Endothelial cell (in vitro differentiated cells): ENCODE measurements around the gene GRK6. TPM values are rescaled to one million over a fixed set of nuclear protein-coding genes. Genes with fewer than 3 reads are reported as not detected.

Experiments
- DNase-seq: peaks from one replicate; pipeline ENCODE4 v3.0.0; 2021; ENCODE audit warnings: low spot score
- H3K27ac Mint-ChIP-seq: one replicate; pipeline ENCODE4 v1.8.0; 2021; ENCODE audit warnings: mixed read lengths, inconsistent platforms; ENCODE audit not compliant: unreplicated experiment
- H3K27me3 Mint-ChIP-seq: one replicate; pipeline ENCODE4 v1.8.0; 2021; ENCODE audit warnings: mild to moderate bottlenecking, moderate library complexity, mixed read lengths, inconsistent platforms; ENCODE audit not compliant: unreplicated experiment
- H3K36me3 Mint-ChIP-seq: one replicate; pipeline ENCODE4 v1.8.0; 2021; ENCODE audit warnings: mild to moderate bottlenecking, low read depth, mixed read lengths, inconsistent platforms; ENCODE audit not compliant: unreplicated experiment
- H3K4me1 Mint-ChIP-seq: one replicate; pipeline ENCODE4 v1.8.0; 2021; ENCODE audit warnings: mild to moderate bottlenecking, mixed read lengths, inconsistent platforms; ENCODE audit not compliant: unreplicated experiment
- H3K4me3 Mint-ChIP-seq: one replicate; pipeline ENCODE4 v1.8.0; 2021; ENCODE audit warnings: mild to moderate bottlenecking, mixed read lengths, inconsistent platforms; ENCODE audit not compliant: unreplicated experiment
- H3K9me3 Mint-ChIP-seq: one replicate; pipeline ENCODE4 v1.8.0; 2021; ENCODE audit warnings: mixed read lengths, inconsistent platforms; ENCODE audit not compliant: unreplicated experiment
- total RNA-seq: library from RNA; stranded (reverse); fragmentation: NEBNext Ultra II Directional; extraction: Animal tissue kit (Norgen Biotek cat#: 25700); gene quantifications from one replicate; pipeline ENCODE4 v1.2.1, GENCODE V29; 2021; ENCODE audit not compliant: unreplicated experiment
- TF ChIP-seq, protein P1 (sequence below): fragments of 200-600 bp; sonication (generic); IDR thresholded peaks from one replicate; pipeline ENCODE4 v1.5.0; 2021; ENCODE audit warnings: antibody characterized with exemption; ENCODE audit not compliant: unreplicated experiment

Gene GRK6
- total RNA-seq, 1 donor from 2014 or later, result 33.1 TPM

DNA sequence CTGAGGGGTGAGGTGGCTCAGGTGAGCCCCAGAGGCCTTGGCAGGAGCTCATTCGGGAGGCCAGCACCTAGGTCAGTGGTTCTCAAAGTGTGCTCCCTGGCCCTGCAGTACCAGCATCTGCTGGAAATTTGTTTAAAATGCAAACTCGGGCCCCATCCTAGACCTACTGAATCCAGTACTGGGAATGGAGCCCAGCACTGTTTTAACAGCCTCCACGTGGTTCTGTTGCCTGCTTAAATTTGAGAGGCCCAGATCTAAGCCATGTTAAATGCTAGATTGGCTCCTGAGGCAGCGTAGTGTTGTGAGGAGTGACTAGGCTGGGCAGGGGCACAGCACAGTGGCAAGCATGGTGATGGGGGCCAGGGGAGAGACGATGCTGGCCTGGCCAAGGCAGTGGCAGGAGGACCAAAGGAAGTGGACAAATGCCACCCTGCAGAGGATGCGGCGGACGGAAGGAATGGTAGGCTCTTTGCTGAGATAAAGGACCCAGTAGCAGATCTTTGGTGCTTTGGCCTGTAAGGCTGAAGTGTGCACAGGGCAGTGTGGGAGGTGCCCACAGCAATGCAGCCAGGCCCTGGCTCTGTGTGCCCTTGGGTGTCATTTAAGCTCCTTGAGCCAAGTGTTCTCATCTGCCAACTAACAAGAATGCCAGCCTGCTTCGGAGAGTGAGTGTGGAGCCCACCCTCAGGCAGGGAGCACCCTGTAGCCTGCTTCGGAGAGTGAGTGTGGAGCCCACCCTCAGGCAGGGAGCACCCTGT, 24.4 kb downstream of the GRK6 start:
- Mint-ChIP-seq H3K27me3 (peaks cover 26% of the 10 kb centered on the region), H3K36me3 (peaks cover 7% of the 10 kb centered on the region), H3K27ac (peak overlapping the region; percentile 13), H3K9me3 (no peaks in the 10 kb centered on the region), H3K4me1 (peaks cover 10% of the 10 kb centered on the region), H3K4me3 (no peak overlapping the region)
- DNase-seq, result no peak
- TF ChIP-seq, protein P1, sequence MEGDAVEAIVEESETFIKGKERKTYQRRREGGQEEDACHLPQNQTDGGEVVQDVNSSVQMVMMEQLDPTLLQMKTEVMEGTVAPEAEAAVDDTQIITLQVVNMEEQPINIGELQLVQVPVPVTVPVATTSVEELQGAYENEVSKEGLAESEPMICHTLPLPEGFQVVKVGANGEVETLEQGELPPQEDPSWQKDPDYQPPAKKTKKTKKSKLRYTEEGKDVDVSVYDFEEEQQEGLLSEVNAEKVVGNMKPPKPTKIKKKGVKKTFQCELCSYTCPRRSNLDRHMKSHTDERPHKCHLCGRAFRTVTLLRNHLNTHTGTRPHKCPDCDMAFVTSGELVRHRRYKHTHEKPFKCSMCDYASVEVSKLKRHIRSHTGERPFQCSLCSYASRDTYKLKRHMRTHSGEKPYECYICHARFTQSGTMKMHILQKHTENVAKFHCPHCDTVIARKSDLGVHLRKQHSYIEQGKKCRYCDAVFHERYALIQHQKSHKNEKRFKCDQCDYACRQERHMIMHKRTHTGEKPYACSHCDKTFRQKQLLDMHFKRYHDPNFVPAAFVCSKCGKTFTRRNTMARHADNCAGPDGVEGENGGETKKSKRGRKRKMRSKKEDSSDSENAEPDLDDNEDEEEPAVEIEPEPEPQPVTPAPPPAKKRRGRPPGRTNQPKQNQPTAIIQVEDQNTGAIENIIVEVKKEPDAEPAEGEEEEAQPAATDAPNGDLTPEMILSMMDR, result no peak

DNA sequence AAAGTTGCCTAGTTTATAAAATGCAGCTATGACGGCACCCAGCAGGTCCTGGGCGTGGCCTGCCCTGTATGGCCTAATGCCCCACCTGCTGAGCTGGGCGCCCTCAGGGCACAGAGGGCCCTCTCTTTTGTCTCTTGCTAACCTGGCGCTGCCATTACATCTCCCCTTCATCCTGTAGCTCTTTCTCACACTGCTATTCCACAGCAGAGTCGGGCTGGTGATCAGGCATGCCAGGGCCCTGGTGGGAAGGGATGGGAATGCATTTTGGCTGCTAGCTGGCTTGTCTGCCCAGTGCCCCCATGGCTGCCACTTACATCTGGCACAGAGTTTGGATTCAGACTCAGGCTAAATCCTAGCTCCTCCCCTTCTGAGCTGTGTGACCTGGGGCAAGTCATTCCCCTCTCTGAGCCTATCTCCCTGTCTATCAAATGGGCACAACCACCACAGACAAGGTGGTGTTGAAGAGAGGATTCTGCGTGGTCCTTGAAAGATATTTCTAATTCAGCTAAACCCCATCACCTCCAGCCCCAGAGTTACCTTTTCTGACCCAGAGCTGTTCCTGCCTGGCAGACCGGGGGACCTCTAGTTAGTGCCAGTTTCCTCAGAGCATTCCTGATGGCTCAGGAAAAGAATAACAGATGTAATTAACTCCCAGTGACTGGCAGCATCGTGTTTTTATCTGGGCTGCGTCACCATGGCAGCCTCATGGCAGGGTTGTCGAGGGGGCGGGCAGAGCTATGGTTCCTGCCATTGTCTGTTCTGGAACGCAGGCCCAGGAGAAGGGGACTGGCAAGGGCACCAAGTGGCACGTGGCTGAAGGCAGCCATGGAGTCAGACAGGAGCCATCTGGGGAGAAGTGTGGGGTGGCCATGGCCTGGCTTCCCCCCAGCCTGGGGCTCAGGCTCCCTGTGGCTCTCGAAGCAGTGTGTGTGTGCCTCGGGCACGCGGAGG, 26.5 kb downstream of the GRK6 start:
- H3K27ac Mint-ChIP-seq, result no peak overlapping the region
- peaks cover 11% of the 10 kb centered on the region for H3K4me1 Mint-ChIP-seq
- no peak overlapping the region for H3K4me3 Mint-ChIP-seq
- TF ChIP-seq, protein P1, result no peak
- H3K27me3 Mint-ChIP-seq, result peaks cover 24% of the 10 kb centered on the region
- H3K9me3 Mint-ChIP-seq, result no peaks in the 10 kb centered on the region
- H3K36me3 Mint-ChIP-seq, result peaks cover 10% of the 10 kb centered on the region
- DNase-seq, result no peak

DNA sequence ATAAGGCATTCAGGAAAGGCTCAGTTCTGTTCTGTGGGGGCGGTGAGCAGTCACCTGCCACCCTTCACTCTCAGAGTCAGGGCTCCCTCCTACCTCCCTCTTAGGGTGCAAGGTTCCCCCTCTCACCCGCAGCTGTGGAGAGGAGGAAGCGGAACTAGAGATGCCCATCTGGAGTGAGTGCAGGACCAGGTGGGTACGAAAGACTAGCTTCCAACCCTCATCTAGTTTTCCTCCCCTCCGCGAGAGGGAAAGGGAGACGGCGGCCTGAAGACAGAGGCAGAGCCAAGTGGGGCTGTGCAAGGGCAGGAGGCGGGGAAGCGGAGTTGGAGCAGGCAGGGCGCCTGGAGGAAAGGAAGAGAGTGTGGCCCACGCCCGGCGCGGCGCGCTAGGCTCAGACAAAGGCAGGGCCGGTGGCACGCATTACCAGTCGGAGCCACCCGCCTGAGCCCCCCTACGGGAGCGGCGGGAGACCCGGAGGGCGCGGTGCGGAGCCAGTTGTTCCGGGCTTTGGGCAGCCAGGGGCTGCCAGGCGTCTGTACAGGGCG, 27.4 kb downstream of the GRK6 start:
- peaks cover 24% of the 10 kb centered on the region for H3K27me3 Mint-ChIP-seq
- H3K36me3 Mint-ChIP-seq, result peaks cover 3% of the 10 kb centered on the region
- TF ChIP-seq, protein P1, result no peak
- H3K4me3 Mint-ChIP-seq, result peak overlapping the region; percentile 80
- peaks cover 7% of the 10 kb centered on the region for H3K4me1 Mint-ChIP-seq
- no peak for DNase-seq
- H3K9me3 Mint-ChIP-seq, result no peaks in the 10 kb centered on the region
- H3K27ac Mint-ChIP-seq, result no peak overlapping the region

DNA sequence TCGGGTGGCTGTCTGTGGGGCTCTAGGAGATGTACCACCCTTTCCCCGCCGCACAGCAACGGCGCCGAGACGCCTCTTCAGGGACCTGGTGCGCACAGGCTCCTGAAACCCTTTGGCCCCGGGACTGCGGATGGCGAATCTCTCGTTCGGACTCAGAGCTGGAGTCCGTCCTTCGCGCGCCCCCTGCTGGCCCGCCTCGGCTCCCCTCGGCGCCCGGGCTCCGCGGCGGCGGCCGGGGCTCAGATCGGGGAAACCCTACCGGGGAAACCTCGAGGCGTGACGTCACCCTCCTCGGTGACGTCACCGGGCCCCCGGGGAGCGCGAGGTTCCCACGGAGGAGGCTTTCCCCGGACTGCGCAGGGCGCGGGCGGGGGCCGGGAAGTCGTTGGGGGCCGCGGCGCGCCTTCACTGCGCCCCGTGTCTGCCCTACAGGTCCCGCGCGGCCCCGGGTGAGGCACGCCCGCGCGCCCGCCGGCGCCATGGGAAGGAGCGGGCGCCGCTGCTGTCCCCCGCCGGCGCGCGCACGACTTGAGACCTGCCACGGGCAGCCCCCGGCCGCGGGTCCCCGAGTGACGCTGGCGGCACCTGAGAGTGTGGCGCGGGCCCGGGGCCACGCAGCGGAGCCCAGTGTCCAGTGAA, 28.0 kb downstream of the GRK6 start:
- peaks cover 24% of the 10 kb centered on the region for H3K27me3 Mint-ChIP-seq
- TF ChIP-seq, protein P1, result peak; percentile 90
- DNase-seq, result peak; percentile 99
- no peak overlapping the region for H3K27ac Mint-ChIP-seq
- peaks cover 3% of the 10 kb centered on the region for H3K36me3 Mint-ChIP-seq
- no peaks in the 10 kb centered on the region for H3K9me3 Mint-ChIP-seq
- H3K4me1 Mint-ChIP-seq, result peaks cover 7% of the 10 kb centered on the region
- H3K4me3 Mint-ChIP-seq, result no peak overlapping the region
